Measurements from ENCODE around the gene ATP6V0C.

- TF ChIP-seq CTCF (IDR thresholded peaks at IDR 0.05), result no peak
- no peak for TF ChIP-seq POLR2A (IDR thresholded peaks at IDR 0.05)
Measured at GRCh38 chr16:2464333-2464732, 49.4 kb upstream of the ATP6V0C start.
